DND-41 (cell line): ENCODE measurements around the gene LTBP1.

Source experiments
- ATAC-seq: fragments of 200-7000 bp; cut with Tn5 transposase; 3 replicates; pipeline ENCODE4 v1.9.1; 2021; ENCODE audit warnings: low read depth; ENCODE audit not compliant: insufficient read depth
- DNase-seq: peaks from one replicate; pipeline ENCODE4 v3.0.0-alpha.2; 2020
- H2AFZ ChIP-seq: 2 replicates; pipeline ENCODE4 v1.6.0; 2012; ENCODE audit warnings: low read depth, low read length
- H3K27ac ChIP-seq: 2 replicates; pipeline ENCODE4 v1.5.1; 2012; ENCODE audit warnings: low read length, inconsistent platforms
- H3K27me3 ChIP-seq: fragments of 200-600 bp; sonication (generic); 2 replicates; pipeline ENCODE4 v1.6.0; 2012; ENCODE audit warnings: low read length, mild to moderate bottlenecking, inconsistent platforms; ENCODE audit not compliant: insufficient read depth, poor library complexity
- H3K36me3 ChIP-seq: 2 replicates; pipeline ENCODE4 v1.5.1; 2012; ENCODE audit warnings: low read length, inconsistent platforms; ENCODE audit not compliant: insufficient read depth
- H3K4me1 ChIP-seq: 2 replicates; pipeline ENCODE4 v1.5.1; 2012; ENCODE audit warnings: mild to moderate bottlenecking, low read length; ENCODE audit not compliant: insufficient read depth
- H3K4me2 ChIP-seq: 2 replicates; pipeline ENCODE4 v1.6.0; 2012; ENCODE audit warnings: mild to moderate bottlenecking, moderate library complexity, low read length, inconsistent platforms; ENCODE audit not compliant: insufficient read depth
- H3K4me3 ChIP-seq, 2 experiments: fragments of 200-600 bp in 1 of 2; shearing (Covaris generic) in 1 of 2; 2 replicates each; pipeline ENCODE4 v1.5.1; 2012 to 2016; ENCODE audit warnings: inconsistent platforms in 2 of 2, low read length in 2 of 2, mild to moderate bottlenecking in 2 of 2, low read depth in 1 of 2, moderate library complexity in 1 of 2
- H3K79me2 ChIP-seq: 2 replicates; pipeline ENCODE4 v1.6.0; 2012; ENCODE audit warnings: low read length, inconsistent platforms; ENCODE audit not compliant: insufficient read depth
- H3K9ac ChIP-seq: 2 replicates; pipeline ENCODE4 v1.6.0; 2012; ENCODE audit warnings: low read depth, mild to moderate bottlenecking, inconsistent platforms, low read length, moderate library complexity
- H3K9me3 ChIP-seq: 2 replicates; pipeline ENCODE4 v1.5.1; 2012; ENCODE audit warnings: low read length, moderate library complexity, mild to moderate bottlenecking, inconsistent platforms; ENCODE audit not compliant: insufficient read depth, severe bottlenecking
- H4K20me1 ChIP-seq: 2 replicates; pipeline ENCODE4 v1.6.0; 2012; ENCODE audit warnings: low read length; ENCODE audit not compliant: insufficient read depth
- EZH2 ChIP-seq: IDR thresholded peaks from 3 replicates; pipeline ENCODE4 v1.6.1; 2012; ENCODE audit warnings: borderline replicate concordance, low read depth, mild to moderate bottlenecking, moderate library complexity, low read length, inconsistent platforms; ENCODE audit not compliant: severe bottlenecking
- TF ChIP-seq, protein P1 (sequence below): IDR thresholded peaks from 2 replicates; pipeline ENCODE4 v1.5.1; 2012; ENCODE audit warnings: borderline replicate concordance, low read length, moderate library complexity, mild to moderate bottlenecking; ENCODE audit not compliant: poor library complexity, severe bottlenecking; ENCODE audit errors: extremely low read depth

Gene LTBP1

DNA sequence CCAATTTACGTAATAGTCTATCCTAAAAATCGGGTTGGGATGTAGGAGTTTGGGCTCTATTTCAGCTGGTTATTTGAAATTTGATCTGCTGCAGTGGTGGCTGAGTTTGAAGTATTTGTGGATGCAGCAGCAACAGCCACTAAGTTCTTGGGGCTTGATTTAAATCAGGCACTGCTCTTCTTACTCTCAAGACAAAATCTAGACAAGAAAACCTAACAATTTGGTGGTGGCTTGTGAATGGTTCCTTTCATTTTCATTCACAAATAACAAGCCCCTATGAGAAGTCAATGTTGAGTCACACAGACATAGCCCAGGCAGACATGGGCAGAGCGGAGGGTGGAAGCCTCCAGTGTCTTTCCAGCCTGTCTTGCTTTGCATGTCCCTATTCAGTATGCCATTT is 199.3 kb downstream of the LTBP1 start:
- H3K36me3 ChIP-seq, result no peaks in the 10 kb centered on the region
- no peak overlapping the region for H2AFZ ChIP-seq
- ATAC-seq, result no peak
- no peaks in the 10 kb centered on the region for H3K27me3 ChIP-seq
- DNase-seq, result no peak
- TF ChIP-seq, protein P1, sequence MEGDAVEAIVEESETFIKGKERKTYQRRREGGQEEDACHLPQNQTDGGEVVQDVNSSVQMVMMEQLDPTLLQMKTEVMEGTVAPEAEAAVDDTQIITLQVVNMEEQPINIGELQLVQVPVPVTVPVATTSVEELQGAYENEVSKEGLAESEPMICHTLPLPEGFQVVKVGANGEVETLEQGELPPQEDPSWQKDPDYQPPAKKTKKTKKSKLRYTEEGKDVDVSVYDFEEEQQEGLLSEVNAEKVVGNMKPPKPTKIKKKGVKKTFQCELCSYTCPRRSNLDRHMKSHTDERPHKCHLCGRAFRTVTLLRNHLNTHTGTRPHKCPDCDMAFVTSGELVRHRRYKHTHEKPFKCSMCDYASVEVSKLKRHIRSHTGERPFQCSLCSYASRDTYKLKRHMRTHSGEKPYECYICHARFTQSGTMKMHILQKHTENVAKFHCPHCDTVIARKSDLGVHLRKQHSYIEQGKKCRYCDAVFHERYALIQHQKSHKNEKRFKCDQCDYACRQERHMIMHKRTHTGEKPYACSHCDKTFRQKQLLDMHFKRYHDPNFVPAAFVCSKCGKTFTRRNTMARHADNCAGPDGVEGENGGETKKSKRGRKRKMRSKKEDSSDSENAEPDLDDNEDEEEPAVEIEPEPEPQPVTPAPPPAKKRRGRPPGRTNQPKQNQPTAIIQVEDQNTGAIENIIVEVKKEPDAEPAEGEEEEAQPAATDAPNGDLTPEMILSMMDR, result no peak
- TF ChIP-seq EZH2, result no peak
- no peaks in the 10 kb centered on the region for H4K20me1 ChIP-seq
- H3K9ac ChIP-seq, result no peak overlapping the region
- no peak overlapping the region for H3K4me3 ChIP-seq
- H3K9me3 ChIP-seq, result no peaks in the 10 kb centered on the region
- H3K4me1 ChIP-seq, result no peaks in the 10 kb centered on the region
- no peaks in the 10 kb centered on the region for H3K79me2 ChIP-seq
- no peak overlapping the region for H3K27ac ChIP-seq
- no peak overlapping the region for H3K4me2 ChIP-seq

DNA sequence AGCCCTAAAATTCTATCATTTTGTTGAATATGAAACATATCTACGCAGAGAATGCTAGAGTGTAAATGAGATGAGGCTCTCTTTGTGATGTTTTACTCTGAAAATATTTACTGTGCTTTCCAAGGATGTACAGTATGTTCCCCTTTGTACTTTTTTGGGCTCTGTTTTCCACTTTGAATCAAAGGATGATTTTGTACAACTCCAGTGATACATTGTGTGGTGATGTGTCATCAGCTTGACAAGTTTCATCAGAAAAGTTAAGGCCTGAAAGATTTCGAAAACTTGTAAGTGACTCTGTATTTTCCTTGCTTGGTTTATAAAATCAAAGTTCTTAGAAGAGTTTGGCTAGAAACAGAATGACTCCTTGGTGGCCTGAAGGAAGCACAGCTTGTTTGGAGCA is 206.3 kb downstream of the LTBP1 start:
- H3K79me2 ChIP-seq, result no peaks in the 10 kb centered on the region

DNA sequence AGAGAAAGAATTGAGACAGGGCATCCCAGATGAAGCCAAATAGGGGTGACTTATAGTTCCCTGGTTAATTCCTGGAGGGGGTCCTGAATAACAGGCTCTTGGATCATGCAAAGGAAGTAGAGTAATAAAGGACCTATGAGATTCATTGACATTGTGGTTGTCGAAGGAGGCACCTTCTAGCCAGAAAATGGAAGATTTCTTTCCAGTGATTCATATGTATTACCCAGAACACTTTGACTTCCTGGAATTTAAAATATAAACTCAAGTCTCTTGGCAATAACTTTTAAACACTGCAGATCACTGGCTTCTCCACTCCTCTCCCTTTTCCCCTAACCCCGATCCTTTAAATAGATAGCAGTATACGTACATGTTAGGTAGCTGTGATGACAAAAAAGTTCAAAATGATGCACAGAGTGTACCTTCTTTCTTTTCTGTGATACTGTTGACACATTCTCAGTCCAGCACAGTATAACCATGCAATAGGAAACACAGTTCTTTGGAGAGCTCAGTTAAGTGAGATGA is 211.8 kb downstream of the LTBP1 start:
- H3K9ac ChIP-seq, result no peak overlapping the region
- ATAC-seq (no peak), DNase-seq (no peak)
- H3K27ac ChIP-seq, result no peak overlapping the region
- no peaks in the 10 kb centered on the region for H3K9me3 ChIP-seq
- no peak for TF ChIP-seq EZH2
- TF ChIP-seq, protein P1, result no peak
- H3K27me3 ChIP-seq, result no peaks in the 10 kb centered on the region
- no peaks in the 10 kb centered on the region for H3K4me1 ChIP-seq
- no peak overlapping the region for H2AFZ ChIP-seq
- H3K4me2 ChIP-seq, result no peak overlapping the region
- no peaks in the 10 kb centered on the region for H3K79me2 ChIP-seq
- no peaks in the 10 kb centered on the region for H3K36me3 ChIP-seq
- no peaks in the 10 kb centered on the region for H4K20me1 ChIP-seq
- H3K4me3 ChIP-seq, result no peak overlapping the region

More for the DNA sequence above, 206.3 kb downstream of the LTBP1 start:
- H4K20me1 ChIP-seq, result no peaks in the 10 kb centered on the region
- TF ChIP-seq, protein P1, result no peak
- TF ChIP-seq EZH2, result no peak
- no peak overlapping the region for H3K4me3 ChIP-seq
- DNase-seq (no peak), ATAC-seq (no peak)
- no peak overlapping the region for H3K27ac ChIP-seq
- H3K27me3 ChIP-seq, result no peaks in the 10 kb centered on the region
- H3K4me1 ChIP-seq, result no peaks in the 10 kb centered on the region
- no peak overlapping the region for H2AFZ ChIP-seq
- no peaks in the 10 kb centered on the region for H3K9me3 ChIP-seq
- H3K9ac ChIP-seq, result no peak overlapping the region
- H3K36me3 ChIP-seq, result no peaks in the 10 kb centered on the region
- H3K4me2 ChIP-seq, result no peak overlapping the region

DNA sequence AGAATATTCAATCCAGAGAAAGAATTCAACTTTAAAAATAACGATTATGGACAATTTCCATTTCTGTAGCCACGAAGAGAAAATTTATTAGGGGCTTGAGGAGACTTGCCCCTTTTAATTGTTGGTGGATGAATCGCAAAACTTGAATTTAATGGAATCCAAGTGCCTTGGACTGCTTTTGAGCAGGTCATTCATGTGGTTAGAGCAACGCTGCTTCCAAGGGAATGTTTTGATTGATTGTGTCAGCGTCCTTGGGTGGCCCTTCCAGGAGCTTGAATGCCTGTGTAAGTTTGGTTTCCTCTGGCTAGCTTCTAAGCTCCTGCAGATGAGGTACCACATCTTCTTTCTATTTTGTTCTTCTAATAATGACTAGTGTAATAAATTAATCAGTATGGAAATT is 213.4 kb downstream of the LTBP1 start:
- H3K27me3 ChIP-seq, result no peaks in the 10 kb centered on the region
- no peak overlapping the region for H3K4me3 ChIP-seq
- no peak overlapping the region for H3K27ac ChIP-seq
- H3K9ac ChIP-seq, result no peak overlapping the region
- H3K79me2 ChIP-seq, result no peaks in the 10 kb centered on the region
- no peaks in the 10 kb centered on the region for H4K20me1 ChIP-seq
- H3K9me3 ChIP-seq, result no peaks in the 10 kb centered on the region
- no peak overlapping the region for H3K4me2 ChIP-seq
- H3K36me3 ChIP-seq, result no peaks in the 10 kb centered on the region
- no peak overlapping the region for H2AFZ ChIP-seq
- no peak for ATAC-seq
- H3K4me1 ChIP-seq, result no peaks in the 10 kb centered on the region
- no peak for DNase-seq
- TF ChIP-seq EZH2, result no peak
- TF ChIP-seq, protein P1, result no peak
